Sigmoid colon (tissue), 7 donors: Measurements from ENCODE around the gene TRAF5. TPM values are rescaled to one million over a fixed set of nuclear protein-coding genes. Genes with fewer than 3 reads are reported as not detected.

Experiments
- DNase-seq: peaks from one replicate; pipeline ENCODE4 v3.0.0-alpha.2; 2019
- H3K27ac ChIP-seq, 4 donors: fragments of 200-600 bp; sonication (generic); one replicate each; pipeline ENCODE4 v1.5.1; 2016 to 2019; ENCODE audit warnings: mild to moderate bottlenecking in 1 of 4
- H3K27me3 ChIP-seq, 3 donors: fragments of 200-600 bp; sonication (generic); one replicate each; pipeline ENCODE4 v1.5.1; 2019; ENCODE audit warnings: mild to moderate bottlenecking in 1 of 3
- H3K36me3 ChIP-seq, 4 donors: fragments of 200-600 bp; sonication (generic); one replicate each; pipeline ENCODE4 v1.5.1; 2016 to 2019
- H3K4me1 ChIP-seq, 4 donors: fragments of 200-600 bp; sonication (generic); one replicate each; pipeline ENCODE4 v1.5.1; 2017 to 2019
- H3K4me3 ChIP-seq, 4 donors: fragments of 200-600 bp; sonication (generic); one replicate each; pipeline ENCODE4 v1.5.1; 2017 to 2019; ENCODE audit warnings: mild to moderate bottlenecking in 2 of 4, moderate library complexity in 1 of 4
- H3K9me3 ChIP-seq, 4 donors: fragments of 200-600 bp in 3 of 4; sonication (generic) in 3 of 4; one replicate each; pipeline versions ENCODE4 v1.5.1 to v1.6.1; 2013 to 2019
- EP300 ChIP-seq, 4 donors: sonication (generic); formaldehyde crosslinking; IDR thresholded peaks; one replicate each; pipeline ENCODE4 v1.6.1; 2017; ENCODE audit warnings: antibody characterized with exemption in 4 of 4
- POLR2A ChIP-seq, 2 donors: fragments of 450-650 bp; IDR thresholded peaks; one replicate each; pipeline ENCODE4 v1.6.1; 2016; ENCODE audit warnings: antibody characterized with exemption in 2 of 2, mild to moderate bottlenecking in 2 of 2, moderate library complexity in 2 of 2
- POLR2AphosphoS5 ChIP-seq, 4 donors: sonication (generic); formaldehyde crosslinking; IDR thresholded peaks; one replicate each; pipeline ENCODE4 v1.6.1; 2017; ENCODE audit warnings: antibody characterized with exemption in 4 of 4
- WGBS, 2 donors: extraction: QIAGEN DNeasy Blood & Tissue Kit; methylation state at CpG; one replicate each; pipeline ENCODE4 v1.1.7; 2013; 5-methylcytosine and 5-hydroxymethylcytosine counted together
- intact Hi-C: fragments of 100-400 bp; cut with DNase I; formaldehyde crosslinking; loops from one replicate; pipeline ENCODE4 v1.15.1; 2023
- polyA plus RNA-seq, 3 donors: library from polyadenylated mRNA; stranded (reverse); fragments of 200-250 nt; gene quantifications; one replicate each; pipeline ENCODE4 v1.2.3, GENCODE V29; 2013
- total RNA-seq, 4 donors: library from RNA; depleted of rRNA; stranded (reverse); fragments of >200 nt; gene quantifications; one replicate each; pipeline ENCODE4 v1.1.0, GENCODE V29; 2016
- TF ChIP-seq, protein P1 (sequence below), 4 experiments: fragments of 450-650 bp in 3 of 4; fragments of 200-600 bp in 1 of 4; IDR thresholded peaks; one replicate each; pipeline ENCODE4 v1.5.1; 2016 to 2019; ENCODE audit warnings: antibody characterized with exemption in 4 of 4, mild to moderate bottlenecking in 3 of 4, moderate library complexity in 2 of 4
- donor health status: healthy with polysubstance abuse.
- donor health status: Bipolar disorder and iron deficiency.
- donor health status: healthy.

Gene TRAF5
- total and polyA plus RNA-seq, 7 donors, result 2.4 to 55.9 (median 20.8) TPM

DNA sequence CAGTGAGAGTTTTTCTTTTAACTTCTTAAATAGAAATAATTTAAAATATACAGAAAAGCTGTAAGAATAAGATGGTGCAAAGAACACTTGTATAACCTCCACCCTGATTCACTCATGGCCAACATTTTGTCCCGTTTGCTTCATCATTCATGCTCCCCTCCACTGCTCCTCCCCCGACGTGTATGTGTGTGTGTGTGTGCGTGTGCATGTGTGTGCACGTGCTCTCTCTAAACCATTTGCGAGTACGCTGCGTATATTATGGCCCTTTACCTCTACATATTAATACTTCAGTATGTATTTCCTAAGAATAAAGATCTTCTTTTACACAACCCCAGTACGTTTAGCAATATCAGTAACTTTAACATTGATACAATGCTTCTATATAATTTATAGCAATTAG is 43.0 kb downstream of the TRAF5 start:
- WGBS, 2 donors, result 90 to 92% methylated on average over 9 of the region's 9 CpGs

DNA sequence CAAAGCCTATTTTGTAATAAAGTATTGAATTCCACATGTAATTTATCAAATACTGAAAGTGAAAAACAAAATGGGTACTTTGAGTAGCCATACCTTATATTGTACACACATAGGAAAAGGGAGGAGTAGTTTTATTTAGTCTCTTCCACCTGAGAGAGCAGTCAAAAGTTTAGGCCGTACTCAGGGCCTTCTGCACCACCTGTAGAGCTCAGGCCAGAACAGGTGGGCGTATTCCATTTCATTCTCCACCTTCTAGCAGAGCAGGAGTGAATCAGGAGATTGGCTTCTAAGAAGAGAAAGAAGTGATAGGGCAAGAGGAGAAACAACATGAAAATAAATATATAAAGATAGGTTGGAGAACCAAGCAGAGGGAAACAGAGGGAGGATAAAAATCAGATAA is 44.0 kb downstream of the TRAF5 start:
- Histone ChIP-seq H3K4me1 (no peaks in the 10 kb centered on the region), H3K9me3 (no peaks in the 10 kb centered on the region), H3K27me3 (no peaks in the 10 kb centered on the region), H3K36me3 (peaks cover 0 to 84% (median 11%) of the 10 kb centered on the region in 4 donors), H3K4me3 (no peak overlapping the region), H3K27ac (no peak overlapping the region)
- no peak for TF ChIP-seq POLR2A (IDR thresholded peaks at IDR 0.05)
- WGBS, 2 donors, result 93% methylated on average over 2 of the region's 2 CpGs
- DNase-seq, result no peak
- intact Hi-C loops, result loop anchor here (10.0 kb wide), 1 partner anchor 214 kb away; no protein-coding TSS in a partner anchor

More for the DNA sequence above, 43.0 kb downstream of the TRAF5 start:
- no peak for DNase-seq
- Histone ChIP-seq H3K36me3 (peaks cover 0 to 84% (median 11%) of the 10 kb centered on the region in 4 donors), H3K4me1 (no peaks in the 10 kb centered on the region), H3K9me3 (no peaks in the 10 kb centered on the region), H3K27ac (no peak overlapping the region), H3K4me3 (no peak overlapping the region), H3K27me3 (no peaks in the 10 kb centered on the region)
- TF ChIP-seq POLR2AphosphoS5 (IDR thresholded peaks at IDR 0.05) (no peak), EP300 (IDR thresholded peaks at IDR 0.05) (no peak), POLR2A (IDR thresholded peaks at IDR 0.05) (no peak)
- TF ChIP-seq, protein P1, sequence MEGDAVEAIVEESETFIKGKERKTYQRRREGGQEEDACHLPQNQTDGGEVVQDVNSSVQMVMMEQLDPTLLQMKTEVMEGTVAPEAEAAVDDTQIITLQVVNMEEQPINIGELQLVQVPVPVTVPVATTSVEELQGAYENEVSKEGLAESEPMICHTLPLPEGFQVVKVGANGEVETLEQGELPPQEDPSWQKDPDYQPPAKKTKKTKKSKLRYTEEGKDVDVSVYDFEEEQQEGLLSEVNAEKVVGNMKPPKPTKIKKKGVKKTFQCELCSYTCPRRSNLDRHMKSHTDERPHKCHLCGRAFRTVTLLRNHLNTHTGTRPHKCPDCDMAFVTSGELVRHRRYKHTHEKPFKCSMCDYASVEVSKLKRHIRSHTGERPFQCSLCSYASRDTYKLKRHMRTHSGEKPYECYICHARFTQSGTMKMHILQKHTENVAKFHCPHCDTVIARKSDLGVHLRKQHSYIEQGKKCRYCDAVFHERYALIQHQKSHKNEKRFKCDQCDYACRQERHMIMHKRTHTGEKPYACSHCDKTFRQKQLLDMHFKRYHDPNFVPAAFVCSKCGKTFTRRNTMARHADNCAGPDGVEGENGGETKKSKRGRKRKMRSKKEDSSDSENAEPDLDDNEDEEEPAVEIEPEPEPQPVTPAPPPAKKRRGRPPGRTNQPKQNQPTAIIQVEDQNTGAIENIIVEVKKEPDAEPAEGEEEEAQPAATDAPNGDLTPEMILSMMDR (IDR thresholded peaks at IDR 0.05), result no peak
- intact Hi-C loops, result loop anchor here (10.0 kb wide), 1 partner anchor 215 kb away; no protein-coding TSS in a partner anchor

DNA sequence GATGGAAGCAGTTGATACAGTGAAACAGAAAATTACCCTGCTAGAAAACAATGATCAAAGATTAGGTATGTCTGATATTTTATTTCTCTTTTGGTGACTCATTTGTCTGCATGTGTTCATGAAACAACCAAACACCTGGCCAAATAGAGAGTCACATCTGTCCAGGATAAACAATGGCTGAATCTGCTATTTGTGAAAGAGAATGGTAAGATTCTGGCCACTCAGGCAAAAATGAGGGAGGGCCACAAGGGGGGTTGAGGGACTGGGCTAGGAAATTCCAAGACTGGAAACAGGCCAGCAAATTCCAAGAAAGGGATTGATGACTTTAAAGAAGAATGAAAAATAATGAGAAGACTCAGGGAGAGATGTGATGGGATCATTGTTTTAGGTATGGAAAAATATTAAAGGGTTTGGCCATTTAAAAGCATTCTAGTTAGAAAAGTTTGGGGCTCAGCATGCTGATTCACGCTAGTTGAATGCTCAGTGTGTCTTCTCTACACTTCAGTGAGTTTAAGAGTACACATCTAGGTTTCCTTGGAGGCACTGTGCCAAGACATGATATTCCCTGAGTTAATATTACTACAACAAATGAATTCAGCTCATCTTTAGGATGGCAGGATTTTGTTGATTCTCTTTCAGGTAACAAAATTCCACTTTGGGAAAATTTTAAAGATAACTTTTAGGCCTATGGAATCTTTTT is 44.9 kb downstream of the TRAF5 start:
- H3K27me3 ChIP-seq, result no peaks in the 10 kb centered on the region
- intact Hi-C loops, result loop anchor here (10.0 kb wide), 1 partner anchor 213 kb away; no protein-coding TSS in a partner anchor
- TF ChIP-seq EP300 (IDR thresholded peaks at IDR 0.05) (no peak), POLR2AphosphoS5 (IDR thresholded peaks at IDR 0.05) (no peak), POLR2A (IDR thresholded peaks at IDR 0.05) (no peak)
- TF ChIP-seq, protein P1 (IDR thresholded peaks at IDR 0.05), result no peak
- 94 to 96% methylated on average over 1 of the region's 1 CpG for WGBS, 2 donors
- H3K4me1 ChIP-seq, result no peaks in the 10 kb centered on the region
- no peak for DNase-seq
- no peaks in the 10 kb centered on the region for H3K9me3 ChIP-seq
- H3K27ac ChIP-seq, result no peak overlapping the region
- peaks cover 0 to 84% (median 7%) of the 10 kb centered on the region in 4 donors for H3K36me3 ChIP-seq
- no peak overlapping the region for H3K4me3 ChIP-seq

DNA sequence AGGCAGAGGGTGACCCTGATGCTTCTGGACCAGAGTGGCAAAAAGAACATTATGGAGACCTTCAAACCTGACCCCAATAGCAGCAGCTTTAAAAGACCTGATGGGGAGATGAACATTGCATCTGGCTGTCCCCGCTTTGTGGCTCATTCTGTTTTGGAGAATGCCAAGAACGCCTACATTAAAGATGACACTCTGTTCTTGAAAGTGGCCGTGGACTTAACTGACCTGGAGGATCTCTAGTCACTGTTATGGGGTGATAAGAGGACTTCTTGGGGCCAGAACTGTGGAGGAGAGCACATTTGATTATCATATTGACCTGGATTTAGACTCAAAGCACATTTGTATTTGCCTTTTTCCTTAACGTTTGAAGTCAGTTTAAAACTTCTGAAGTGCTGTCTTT is 45.8 kb downstream of the TRAF5 start:
- no peaks in the 10 kb centered on the region for H3K4me1 ChIP-seq
- WGBS, 2 donors, result 86 to 90% methylated on average over 4 of the region's 4 CpGs
- no peaks in the 10 kb centered on the region for H3K9me3 ChIP-seq
- no peak overlapping the region for H3K27ac ChIP-seq
- TF ChIP-seq, protein P1 (IDR thresholded peaks at IDR 0.05), result no peak
- TF ChIP-seq EP300 (IDR thresholded peaks at IDR 0.05), result no peak
- TF ChIP-seq POLR2AphosphoS5 (IDR thresholded peaks at IDR 0.05), result no peak
- no peak for TF ChIP-seq POLR2A (IDR thresholded peaks at IDR 0.05)
- no peak overlapping the region for H3K4me3 ChIP-seq
- peaks cover 0 to 80% (median 1%) of the 10 kb centered on the region in 4 donors for H3K36me3 ChIP-seq
- no peaks in the 10 kb centered on the region for H3K27me3 ChIP-seq
- intact Hi-C loops, result loop anchor here (10.0 kb wide), 1 partner anchor 212 kb away; no protein-coding TSS in a partner anchor
- no peak for DNase-seq

DNA sequence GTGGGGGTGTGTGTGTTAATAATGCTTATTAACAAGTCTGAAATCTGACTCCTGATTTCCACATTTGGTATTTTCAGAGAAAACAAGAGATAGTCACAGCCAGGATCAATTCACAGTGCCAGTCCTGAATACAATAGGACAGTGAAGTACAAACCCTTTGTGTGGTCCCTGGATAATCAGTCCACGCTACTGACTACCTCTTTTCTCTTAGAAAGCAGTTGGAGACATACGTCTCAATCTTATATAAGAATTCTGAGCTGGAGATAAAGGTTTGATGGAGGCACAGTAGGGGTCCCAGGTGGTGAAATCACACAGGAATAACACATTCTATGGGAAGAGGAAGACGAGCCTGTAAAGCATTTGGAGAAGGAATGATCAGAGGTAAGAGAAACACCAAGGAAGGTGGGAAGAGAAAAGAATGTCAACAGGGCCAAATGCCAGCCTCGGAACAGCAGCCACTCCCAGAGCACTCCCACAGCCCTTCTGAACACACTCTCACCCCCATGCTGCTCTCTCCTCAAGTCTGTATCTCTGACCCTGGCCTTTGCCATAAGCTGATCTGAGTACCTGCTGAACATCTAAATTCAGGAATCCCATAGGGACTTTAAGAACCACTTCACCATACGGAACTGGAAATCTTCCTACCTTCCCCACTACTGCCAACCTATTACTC is 48.6 kb downstream of the TRAF5 start:
- TF ChIP-seq, protein P1 (IDR thresholded peaks at IDR 0.05), result no peak
- TF ChIP-seq EP300 (IDR thresholded peaks at IDR 0.05) (no peak), POLR2A (IDR thresholded peaks at IDR 0.05) (no peak), POLR2AphosphoS5 (IDR thresholded peaks at IDR 0.05) (no peak)
- no peaks in the 10 kb centered on the region for H3K9me3 ChIP-seq
- H3K4me3 ChIP-seq, result no peak overlapping the region
- WGBS, 2 donors, result 81% methylated on average over 5 of the region's 5 CpGs
- no peaks in the 10 kb centered on the region for H3K27me3 ChIP-seq
- H3K27ac ChIP-seq, result no peak overlapping the region
- H3K4me1 ChIP-seq, result no peaks in the 10 kb centered on the region
- DNase-seq, result no peak
- intact Hi-C loops, result loop anchor here (10.0 kb wide), 1 partner anchor 210 kb away; no protein-coding TSS in a partner anchor
- peaks cover 0 to 54% (median 1%) of the 10 kb centered on the region in 4 donors for H3K36me3 ChIP-seq
